HG03045 (cell line): ENCODE results near the gene C8G.

ENCODE experiments used
- ATAC-seq: cut with Tn5 transposase; IDR thresholded peaks from one replicate; pipeline ENCODE4 v1.9.1; 2021; ENCODE audit warnings: mild to moderate bottlenecking, moderate library complexity; ENCODE audit not compliant: unreplicated experiment

The C8G gene

DNA sequence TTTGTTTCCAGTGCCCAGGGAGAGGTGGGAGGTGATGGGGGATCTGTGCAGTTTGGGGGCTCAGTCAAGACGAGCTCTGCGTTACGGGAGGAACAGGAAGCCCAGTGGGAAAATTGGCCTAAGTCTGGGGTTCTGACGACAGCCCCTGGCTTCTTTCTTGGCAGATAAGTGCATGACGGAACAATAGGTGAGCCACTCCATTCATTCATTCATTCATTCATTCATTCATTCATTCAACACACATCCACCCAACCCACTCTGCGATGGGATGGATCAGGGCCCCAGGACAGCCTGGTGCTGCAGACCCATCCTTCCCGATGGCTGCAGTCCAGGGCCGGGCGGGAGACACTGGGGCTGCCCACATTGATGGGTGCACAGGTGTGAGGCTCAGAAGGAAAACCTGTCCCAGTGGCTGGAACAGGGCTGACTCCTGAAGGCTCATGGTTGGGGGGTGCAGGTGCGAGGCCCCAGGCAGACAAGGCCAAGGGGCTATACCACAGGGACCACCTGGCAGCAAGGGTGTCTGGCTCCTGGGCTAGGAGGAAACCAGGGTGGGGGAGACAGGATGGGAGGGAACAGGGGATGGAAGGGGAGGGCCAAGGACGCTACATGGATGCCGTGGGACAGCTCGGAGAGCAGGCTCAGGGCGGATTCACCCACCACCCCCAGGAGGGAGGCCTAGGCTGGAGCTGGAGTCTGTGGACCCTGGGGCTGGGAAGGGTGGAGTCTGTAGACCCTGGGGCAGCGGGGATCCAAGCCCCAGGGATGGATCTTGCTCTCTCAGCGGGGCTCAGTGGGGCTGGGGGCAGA lies 35.8 kb downstream of the C8G start:
- no peak for ATAC-seq

DNA sequence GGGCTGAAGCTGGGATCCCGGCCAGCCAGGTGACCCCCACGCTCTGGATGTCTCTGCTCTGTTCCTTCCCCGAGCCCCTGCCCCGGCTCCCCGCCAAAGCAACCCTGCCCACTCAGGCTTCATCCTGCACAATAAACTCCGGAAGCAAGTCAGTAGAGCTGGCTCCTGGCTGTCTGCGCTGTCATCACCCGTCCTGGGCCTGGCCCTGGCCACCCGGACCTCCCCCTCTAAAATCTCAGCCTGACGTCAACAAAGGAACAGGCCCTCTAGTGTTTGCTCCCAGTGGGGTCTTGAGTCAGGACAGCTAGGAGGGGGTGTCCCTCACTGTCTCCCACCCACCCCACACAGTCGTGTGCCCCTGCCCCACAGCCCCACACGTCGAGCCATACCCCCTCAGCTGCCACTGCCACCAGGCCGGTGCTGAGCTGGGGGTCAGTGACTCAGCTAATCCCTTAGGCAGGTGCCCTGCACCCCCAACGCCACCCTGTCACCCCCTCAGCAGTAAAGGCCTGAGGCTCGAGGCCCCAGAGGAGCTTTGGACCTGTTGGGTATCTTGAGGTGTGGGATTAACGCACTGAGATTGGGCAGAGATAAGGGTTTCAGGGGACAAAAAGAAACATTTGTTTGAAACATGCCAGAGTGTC lies 36.7 kb downstream of the C8G start:
- ATAC-seq = no peak

DNA sequence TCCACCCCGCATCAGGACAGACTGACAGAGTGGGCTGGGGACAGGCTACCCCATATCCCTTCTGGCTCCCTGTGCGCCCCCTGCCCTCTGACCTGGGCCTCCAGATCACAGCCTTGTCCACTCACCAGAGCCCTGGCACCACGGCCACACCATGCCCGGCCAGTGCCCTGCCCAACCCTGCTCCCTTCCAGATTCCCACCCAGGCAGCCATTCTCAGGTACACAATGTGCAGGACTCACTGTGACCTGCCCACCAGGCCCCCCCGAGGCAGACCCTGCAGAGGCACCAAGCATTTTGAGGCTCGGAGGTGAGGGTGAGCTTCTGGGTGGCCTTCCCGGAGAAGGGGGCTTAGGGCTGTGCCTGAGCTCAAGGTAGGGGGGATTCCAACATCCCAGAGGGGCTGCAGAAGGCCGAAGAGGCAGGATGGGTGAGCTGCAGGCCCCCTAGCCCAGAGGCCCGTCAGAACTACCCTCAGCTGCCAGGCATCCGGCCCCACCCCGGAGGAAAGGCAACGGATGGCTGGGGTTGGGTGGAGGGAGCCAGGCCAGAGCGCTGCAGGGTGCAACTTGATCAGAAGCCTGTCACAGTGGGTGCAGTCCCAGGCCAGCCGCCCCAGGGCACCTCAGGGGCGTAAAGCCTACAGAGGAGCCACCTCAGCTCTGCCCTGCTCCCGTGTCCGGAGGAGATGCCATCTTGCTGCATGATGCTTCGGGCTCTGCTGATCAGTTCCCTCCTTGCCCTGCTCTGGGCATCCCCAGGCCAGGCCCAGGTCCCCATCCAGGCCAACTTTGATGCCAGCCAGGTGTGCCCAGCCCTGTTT lies 37.4 kb downstream of the C8G start, which contains the start of gene LCNL1:
Gene LCNL1 (plus strand): TSS at position 762 of the 820 bp plus-strand sequence. CDS start 594 bp downstream, outside the sequence.
- no peak for ATAC-seq

DNA sequence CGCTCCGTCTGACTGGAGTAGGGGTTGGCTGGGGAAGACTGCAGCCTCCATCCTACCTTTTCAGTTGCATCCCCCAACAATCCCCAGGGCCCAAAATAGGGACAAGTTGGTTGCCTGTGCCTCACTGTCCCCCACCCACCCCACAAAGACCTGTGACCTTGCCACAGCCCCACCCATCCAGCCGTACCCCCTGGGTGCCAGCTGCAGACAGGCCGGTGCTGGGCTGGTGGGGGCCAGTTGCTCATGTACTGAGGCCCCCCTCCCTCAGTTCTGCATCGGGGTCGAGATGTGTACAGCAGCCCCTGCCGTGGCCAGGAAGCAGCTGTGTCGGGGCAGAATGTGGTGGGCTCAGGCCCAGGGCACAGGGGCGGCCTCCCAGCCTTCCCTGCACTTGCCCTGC lies 38.1 kb downstream of the C8G start:
- no peak for ATAC-seq

DNA sequence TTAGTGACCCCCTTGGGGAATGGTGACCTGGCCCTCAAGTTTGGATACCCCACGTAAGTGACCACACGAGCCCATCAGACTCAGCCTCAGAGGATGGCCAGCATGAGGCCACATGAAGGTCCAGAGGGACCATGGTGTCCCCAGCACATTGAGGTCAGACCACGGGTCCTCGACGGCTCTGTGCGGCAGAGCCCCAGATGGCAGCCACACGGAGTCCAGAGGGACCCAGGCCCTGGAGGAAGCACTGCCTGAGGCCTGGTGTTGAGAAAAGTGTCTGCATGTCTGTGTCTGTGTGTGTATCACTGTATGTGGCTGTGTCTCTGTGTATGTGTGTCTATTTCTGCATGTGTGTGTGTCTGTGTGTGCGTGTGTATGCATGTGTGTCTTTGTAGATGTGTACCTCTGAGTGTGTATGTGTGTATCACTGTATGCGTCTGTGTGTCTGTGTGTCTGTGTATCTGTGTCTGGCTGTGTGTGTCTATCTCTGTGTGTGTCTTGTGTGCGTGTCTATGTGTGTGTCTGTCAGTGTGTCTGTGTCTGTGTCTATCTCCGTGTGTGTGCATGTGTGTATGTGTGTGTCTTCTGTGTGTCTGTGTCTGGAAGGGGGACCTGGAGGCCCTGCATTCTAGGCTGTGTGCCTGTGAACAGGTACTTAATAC lies 38.7 kb downstream of the C8G start:
- no peak for ATAC-seq

- no peak for ATAC-seq
These were observed 39.5 kb downstream of the C8G start for GRCh38 chr9:136984464-136985026.

DNA sequence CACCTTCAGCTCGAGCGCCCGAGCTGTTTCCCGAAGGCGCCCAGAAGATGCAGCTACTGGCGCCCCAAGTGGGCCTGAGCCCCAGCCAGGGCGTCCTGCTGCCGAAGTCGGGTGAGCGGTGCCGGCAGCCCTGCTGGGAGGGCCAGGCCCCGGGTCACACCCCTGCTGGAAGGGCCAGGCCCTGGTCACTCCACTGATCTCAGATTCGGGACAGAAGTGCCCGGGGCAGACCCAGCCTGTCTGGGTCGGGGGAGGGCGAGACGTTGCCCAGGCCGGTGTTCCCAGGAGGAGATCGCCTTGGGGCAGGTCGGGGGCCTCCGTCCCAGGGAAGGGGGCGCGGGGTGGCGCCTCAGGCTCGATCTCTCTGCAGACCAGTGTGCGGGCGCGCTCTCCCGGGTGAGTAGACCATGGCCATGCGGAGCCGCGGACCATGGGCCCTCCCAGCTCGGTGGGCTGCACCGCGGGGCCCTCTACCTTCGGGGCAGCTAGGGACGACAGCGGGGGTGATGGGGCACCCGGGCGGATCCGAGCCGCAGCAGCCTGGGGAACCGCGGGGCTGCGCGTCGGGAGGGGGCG lies 40.1 kb downstream of the C8G start:
- ATAC-seq = no peak

GRCh38 chr9:136985853-136986252 lies 40.8 kb downstream of the C8G start:
- no peak for ATAC-seq

GRCh38 chr9:136988872-136989271 lies 43.8 kb downstream of the C8G start:
- ATAC-seq = no peak

GRCh38 chr9:136990242-136990911 lies 45.3 kb downstream of the C8G start:
- ATAC-seq = no peak

- ATAC-seq = peak; percentile 79
These were observed 47.2 kb downstream of the C8G start, which contains the start of gene PAXX for GRCh38 chr9:136991993-136992818. PAXX (plus strand) TSS chr9:136992422; CDS start chr9:136992444, 22 bp downstream.

- no peak for ATAC-seq
These were observed 47.9 kb downstream of the C8G start for GRCh38 chr9:136992819-136993369.

- no peak for ATAC-seq
These were observed 49.3 kb downstream of the C8G start for GRCh38 chr9:136994180-136994887.

DNA sequence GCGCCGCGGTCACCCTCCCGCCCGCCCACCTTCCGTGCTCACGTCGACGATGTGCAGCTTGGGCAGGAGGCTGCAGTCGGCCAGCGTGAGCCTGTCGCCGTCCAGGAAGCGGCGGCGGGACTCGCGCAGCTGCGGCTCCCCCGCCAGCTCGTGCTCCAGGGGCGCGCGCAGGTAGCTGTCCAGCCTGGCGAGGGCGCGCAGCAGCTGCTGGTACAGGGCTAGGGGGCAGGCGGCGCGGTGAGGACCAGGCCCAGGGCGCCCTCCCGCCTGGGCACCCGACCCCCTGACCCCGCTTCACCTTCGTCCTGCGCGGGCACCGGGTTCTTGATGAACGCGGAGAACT lies 49.8 kb downstream of the C8G start:
- no peak for ATAC-seq

GRCh38 chr9:136995362-136995761 lies 50.3 kb downstream of the C8G start:
- ATAC-seq = no peak

GRCh38 chr9:136995772-136996311 lies 50.8 kb downstream of the C8G start:
- ATAC-seq = no peak
